SU-DHL-6 (cell line): ENCODE measurements around the gene TIMP2.

ENCODE experiments used
- EZH2phosphoT487 ChIP-seq: fragments of 200-600 bp; sonication (generic), shearing (Covaris generic); conservative IDR thresholded peaks from 2 replicates; pipeline ENCODE4 v1.6.1; 2018; ENCODE audit warnings: mild to moderate bottlenecking, antibody characterized with exemption, low read length, moderate library complexity, mixed read lengths
- TF ChIP-seq, protein P1 (sequence below): fragments of 200-600 bp; sonication (generic); IDR thresholded peaks from one replicate; pipeline ENCODE4 v1.5.1; 2017; ENCODE audit warnings: antibody characterized with exemption, mild to moderate bottlenecking, low read length, moderate library complexity; ENCODE audit not compliant: insufficient read depth, poor library complexity, severe bottlenecking

DNA sequence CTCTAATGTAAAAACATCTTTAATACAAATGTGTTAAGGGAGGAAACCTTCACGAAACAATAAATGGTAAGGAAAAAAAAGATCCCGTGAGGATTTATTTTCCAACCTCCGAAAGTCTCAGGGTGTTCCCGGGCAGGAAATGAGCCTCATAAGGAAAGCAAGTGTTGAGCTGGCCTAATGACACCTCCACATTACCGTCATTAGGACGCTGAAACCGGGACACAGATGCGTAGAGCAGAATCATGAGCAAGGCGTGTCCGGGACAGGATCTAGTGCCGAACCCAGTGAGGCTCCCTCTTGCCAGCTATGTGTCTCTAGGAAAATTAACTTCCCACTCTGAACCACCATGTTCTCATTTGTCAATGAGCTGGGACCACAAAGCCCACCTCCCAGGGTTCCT lies 120.4 kb downstream of the TIMP2 start:
- TF ChIP-seq, protein P1, sequence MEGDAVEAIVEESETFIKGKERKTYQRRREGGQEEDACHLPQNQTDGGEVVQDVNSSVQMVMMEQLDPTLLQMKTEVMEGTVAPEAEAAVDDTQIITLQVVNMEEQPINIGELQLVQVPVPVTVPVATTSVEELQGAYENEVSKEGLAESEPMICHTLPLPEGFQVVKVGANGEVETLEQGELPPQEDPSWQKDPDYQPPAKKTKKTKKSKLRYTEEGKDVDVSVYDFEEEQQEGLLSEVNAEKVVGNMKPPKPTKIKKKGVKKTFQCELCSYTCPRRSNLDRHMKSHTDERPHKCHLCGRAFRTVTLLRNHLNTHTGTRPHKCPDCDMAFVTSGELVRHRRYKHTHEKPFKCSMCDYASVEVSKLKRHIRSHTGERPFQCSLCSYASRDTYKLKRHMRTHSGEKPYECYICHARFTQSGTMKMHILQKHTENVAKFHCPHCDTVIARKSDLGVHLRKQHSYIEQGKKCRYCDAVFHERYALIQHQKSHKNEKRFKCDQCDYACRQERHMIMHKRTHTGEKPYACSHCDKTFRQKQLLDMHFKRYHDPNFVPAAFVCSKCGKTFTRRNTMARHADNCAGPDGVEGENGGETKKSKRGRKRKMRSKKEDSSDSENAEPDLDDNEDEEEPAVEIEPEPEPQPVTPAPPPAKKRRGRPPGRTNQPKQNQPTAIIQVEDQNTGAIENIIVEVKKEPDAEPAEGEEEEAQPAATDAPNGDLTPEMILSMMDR = no peak
- no peak for TF ChIP-seq EZH2phosphoT487
